Stimulated activated naive CD8-positive, alpha-beta T cell treated with anti-CD3 and anti-CD28 coated beads, Interleukin-15, amount 100 ng/mL, for 72 hours (primary cell): ENCODE measurements around the gene RAPGEF2.

Experiments
- ATAC-seq: fragments of 150-1000 bp; cut with Tn5 transposase; 2 replicates; pipeline ENCODE4 v1.10.0; 2021; ENCODE audit warnings: mild to moderate bottlenecking, moderate library complexity
- DNase-seq, 2 donors: peaks; one replicate each; pipeline ENCODE4 v3.0.0; 2021 to 2022
- H3K27ac Mint-ChIP-seq, 2 donors: one replicate each; pipeline ENCODE4 v1.8.0; 2022; ENCODE audit warnings: mild to moderate bottlenecking in 2 of 2, mixed read lengths in 2 of 2, moderate library complexity in 2 of 2
- H3K27me3 Mint-ChIP-seq: one replicate; pipeline ENCODE4 v1.8.0; 2022; ENCODE audit warnings: mixed read lengths
- H3K4me1 Mint-ChIP-seq: one replicate; pipeline ENCODE4 v1.8.0; 2022; ENCODE audit warnings: mild to moderate bottlenecking, mixed read lengths
- H3K4me3 Mint-ChIP-seq, 2 donors: one replicate each; pipeline ENCODE4 v1.8.0; 2022; ENCODE audit warnings: mild to moderate bottlenecking in 2 of 2, mixed read lengths in 2 of 2, moderate library complexity in 1 of 2
- H3K9me3 Mint-ChIP-seq, 2 donors: one replicate each; pipeline ENCODE4 v1.8.0; 2022; ENCODE audit warnings: mixed read lengths in 2 of 2

RAPGEF2 gene

DNA sequence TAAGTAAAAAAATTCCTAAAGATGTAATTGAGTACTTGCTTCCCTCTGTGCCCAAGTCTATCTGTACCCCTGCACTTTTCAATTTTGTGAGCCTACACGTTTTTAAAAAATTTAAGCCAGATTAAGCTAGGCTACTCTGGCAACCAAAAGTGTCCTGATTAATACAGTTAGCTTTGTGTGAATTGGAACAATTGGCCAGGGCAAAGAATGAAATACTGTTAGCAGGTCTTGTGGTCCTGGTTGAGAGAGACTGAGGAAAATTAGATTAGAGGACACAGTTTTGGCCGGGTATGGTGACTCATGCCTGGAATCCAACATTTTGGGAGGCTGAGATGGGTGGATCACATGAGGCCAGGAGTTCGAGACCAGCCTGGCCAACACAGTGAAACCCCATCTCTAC, 293.3 kb downstream of the RAPGEF2 start:
- no peak for DNase-seq
- Mint-ChIP-seq H3K9me3 (no peaks in the 10 kb centered on the region), H3K4me1 (peaks cover 5% of the 10 kb centered on the region), H3K4me3 (no peak overlapping the region), H3K27ac (no peak overlapping the region), H3K27me3 (peaks cover 15% of the 10 kb centered on the region)
- no peak for ATAC-seq

DNA sequence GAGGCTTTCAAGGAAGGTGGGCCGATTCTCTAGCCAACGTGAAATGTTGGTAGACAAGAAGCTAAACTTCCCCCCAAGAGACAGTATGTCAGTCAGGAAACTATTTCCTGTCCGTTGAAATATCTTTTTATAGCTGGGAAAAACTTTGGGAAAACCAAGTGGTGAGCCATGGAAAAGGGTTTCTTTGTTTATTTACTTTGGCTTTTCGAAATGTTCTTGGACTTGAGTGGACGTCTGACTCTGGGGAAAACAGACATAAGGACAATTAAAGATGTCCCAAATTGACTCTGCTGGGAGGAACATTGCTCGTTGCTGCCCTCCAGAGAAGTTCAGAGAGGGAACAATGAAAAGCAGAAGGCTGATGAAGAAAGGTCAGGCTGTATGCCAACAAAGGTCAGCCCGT, 295.4 kb downstream of the RAPGEF2 start:
- Mint-ChIP-seq H3K9me3 (no peaks in the 10 kb centered on the region), H3K4me1 (peaks cover 5% of the 10 kb centered on the region), H3K27me3 (peaks cover 27% of the 10 kb centered on the region), H3K27ac (no peak overlapping the region), H3K4me3 (no peak overlapping the region)
- ATAC-seq (no peak), DNase-seq (no peak)

DNA sequence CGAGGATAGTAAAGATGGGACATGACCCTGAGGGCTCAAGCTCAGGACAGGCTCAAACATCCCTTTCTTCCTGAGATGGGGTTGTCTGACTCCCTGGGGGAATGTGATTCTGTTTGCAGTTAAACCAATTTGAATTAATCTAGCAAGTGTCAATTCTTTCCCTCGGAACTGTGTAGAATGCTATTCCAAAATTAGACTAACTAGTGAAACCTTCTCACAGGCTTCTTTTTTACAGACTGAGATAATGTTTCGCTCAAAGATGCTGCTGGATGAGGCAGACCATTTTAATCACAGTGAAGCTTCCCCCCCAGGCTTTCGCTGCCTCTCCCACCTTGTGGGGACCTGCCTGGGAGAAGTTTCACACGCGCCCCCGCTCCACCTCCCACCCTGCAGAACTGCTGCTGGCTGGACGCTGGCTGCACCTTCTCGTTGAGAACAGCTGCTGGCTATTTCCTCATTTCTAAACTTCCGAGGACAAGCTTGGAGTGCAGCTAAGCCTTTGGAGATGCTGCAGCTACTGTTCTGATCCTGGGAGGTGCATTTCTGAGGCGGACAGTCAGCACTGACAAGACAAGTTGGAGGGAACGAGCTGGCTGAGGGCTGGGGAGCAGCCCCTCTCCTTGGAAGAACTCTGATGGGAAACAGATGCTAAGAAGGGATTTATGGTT, 297.8 kb downstream of the RAPGEF2 start:
- H3K27ac Mint-ChIP-seq, result no peak overlapping the region
- DNase-seq (no peak), ATAC-seq (no peak)
- no peaks in the 10 kb centered on the region for H3K9me3 Mint-ChIP-seq
- peaks cover 27% of the 10 kb centered on the region for H3K27me3 Mint-ChIP-seq
- no peak overlapping the region for H3K4me3 Mint-ChIP-seq
- peaks cover 5% of the 10 kb centered on the region for H3K4me1 Mint-ChIP-seq

DNA sequence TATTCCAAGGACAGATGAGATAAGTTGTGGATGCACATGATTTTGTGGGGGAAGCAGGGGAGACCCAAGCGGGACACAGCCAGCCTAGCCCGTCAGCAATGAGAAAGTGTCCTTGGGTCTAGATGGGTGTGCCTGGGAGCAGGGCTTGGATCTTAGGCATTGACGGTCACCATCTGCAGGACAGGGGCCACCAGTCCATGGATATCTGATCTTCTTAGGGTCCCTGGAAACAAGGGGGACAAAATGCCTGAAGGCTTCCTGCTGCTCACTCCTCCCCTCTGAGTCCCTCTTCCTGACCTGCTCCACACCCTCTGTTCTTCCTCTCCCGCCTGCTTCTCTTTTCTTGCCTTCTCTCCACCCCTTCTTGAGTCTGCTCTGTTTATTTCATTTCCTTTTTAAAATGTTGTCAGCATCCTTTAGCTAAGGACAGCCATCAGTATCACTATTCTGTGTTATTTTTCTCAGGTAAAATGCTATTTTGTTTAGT, 298.4 kb downstream of the RAPGEF2 start:
- H3K4me3 Mint-ChIP-seq, result no peak overlapping the region
- H3K9me3 Mint-ChIP-seq, result no peaks in the 10 kb centered on the region
- peaks cover 27% of the 10 kb centered on the region for H3K27me3 Mint-ChIP-seq
- DNase-seq, result no peak
- peaks cover 5% of the 10 kb centered on the region for H3K4me1 Mint-ChIP-seq
- peak; percentile 26 for ATAC-seq
- H3K27ac Mint-ChIP-seq, result no peak overlapping the region

DNA sequence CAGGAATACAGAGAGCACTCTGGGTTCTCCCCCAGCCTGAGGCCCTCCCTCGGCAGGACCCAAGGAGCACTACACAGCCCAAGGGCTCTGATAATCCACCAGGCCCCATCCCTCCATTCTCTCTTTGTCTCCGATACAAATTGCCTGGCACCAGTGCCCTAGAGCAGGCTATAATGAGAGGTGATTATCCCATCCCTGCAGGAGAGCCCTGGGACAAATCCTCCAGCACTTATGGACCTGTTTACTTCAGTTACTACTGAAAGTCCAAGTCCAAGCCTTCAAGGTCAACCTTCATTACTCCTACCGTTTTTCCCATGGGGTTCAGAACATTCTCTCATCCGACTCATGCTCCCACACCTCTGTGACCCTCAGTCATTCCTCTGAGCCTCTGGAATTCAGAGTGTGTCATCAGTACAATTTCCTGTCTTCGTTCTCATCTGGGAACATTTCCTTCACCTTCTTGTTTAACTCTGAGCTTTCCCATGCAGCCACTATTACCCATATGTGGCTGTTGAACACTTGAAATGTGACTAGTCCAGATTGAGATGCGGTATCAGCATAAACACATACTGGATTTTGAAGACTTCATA, 299.0 kb downstream of the RAPGEF2 start:
- H3K4me3 Mint-ChIP-seq, result no peak overlapping the region
- no peaks in the 10 kb centered on the region for H3K9me3 Mint-ChIP-seq
- ATAC-seq (peak; percentile 15), DNase-seq (no peak)
- peaks cover 5% of the 10 kb centered on the region for H3K4me1 Mint-ChIP-seq
- H3K27me3 Mint-ChIP-seq, result peaks cover 27% of the 10 kb centered on the region
- H3K27ac Mint-ChIP-seq, result no peak overlapping the region
